ENCODE results near the gene TMEM203.

DNA sequence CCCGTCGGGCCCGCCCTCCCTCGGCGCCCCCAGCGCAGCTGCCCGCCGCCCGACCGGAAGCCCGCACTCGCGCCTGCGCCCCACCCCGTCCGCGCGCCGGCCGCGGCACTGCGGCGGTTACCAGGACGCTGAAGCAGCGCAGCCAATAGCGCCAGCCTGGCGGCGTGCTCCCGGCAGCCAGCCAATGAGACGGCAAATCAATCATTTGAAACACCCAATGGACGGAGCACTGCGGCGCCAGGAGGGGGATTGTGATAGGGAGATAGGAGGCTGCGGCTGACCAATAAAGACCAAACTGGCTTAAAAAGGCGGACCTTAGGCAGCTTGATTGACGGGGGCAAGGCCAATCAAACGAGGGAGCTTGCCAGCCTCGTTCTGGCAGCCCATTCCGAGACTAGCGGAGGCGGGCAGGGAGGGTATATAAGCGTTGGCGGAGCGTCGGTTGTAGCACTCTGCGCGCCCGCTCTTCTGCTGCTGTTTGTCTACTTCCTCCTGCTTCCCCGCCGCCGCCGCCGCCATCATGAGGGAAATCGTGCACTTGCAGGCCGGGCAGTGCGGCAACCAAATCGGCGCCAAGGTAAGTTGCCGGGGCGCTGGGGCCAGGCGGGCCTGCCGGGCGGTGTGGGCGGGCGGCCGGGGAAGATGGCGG is 35.5 kb upstream of the TMEM203 start, which contains the start of gene TUBB4B:
- TF ChIP-seq, protein P1, sequence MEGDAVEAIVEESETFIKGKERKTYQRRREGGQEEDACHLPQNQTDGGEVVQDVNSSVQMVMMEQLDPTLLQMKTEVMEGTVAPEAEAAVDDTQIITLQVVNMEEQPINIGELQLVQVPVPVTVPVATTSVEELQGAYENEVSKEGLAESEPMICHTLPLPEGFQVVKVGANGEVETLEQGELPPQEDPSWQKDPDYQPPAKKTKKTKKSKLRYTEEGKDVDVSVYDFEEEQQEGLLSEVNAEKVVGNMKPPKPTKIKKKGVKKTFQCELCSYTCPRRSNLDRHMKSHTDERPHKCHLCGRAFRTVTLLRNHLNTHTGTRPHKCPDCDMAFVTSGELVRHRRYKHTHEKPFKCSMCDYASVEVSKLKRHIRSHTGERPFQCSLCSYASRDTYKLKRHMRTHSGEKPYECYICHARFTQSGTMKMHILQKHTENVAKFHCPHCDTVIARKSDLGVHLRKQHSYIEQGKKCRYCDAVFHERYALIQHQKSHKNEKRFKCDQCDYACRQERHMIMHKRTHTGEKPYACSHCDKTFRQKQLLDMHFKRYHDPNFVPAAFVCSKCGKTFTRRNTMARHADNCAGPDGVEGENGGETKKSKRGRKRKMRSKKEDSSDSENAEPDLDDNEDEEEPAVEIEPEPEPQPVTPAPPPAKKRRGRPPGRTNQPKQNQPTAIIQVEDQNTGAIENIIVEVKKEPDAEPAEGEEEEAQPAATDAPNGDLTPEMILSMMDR (IDR thresholded peaks at IDR 0.05) = peak in 1 of 3 experiments; percentile 38
- TF ChIP-seq POLR2A (IDR thresholded peaks at IDR 0.05; ENCODE audit: low read depth) = peak; percentile 100
- TF ChIP-seq POLR2AphosphoS5 (IDR thresholded peaks at IDR 0.05) = peak; percentile 95 to 100
- no peak for TF ChIP-seq EP300 (IDR thresholded peaks at IDR 0.05)

All from esophagus muscularis mucosa (tissue), 4 donors.